Measurements from ENCODE around the gene AUNIP. TPM values are rescaled to one million over a fixed set of nuclear protein-coding genes. Genes with fewer than 3 reads are reported as not detected.

AUNIP gene
- total and polyA plus RNA-seq, 11 donors = 0.19 to 1.5 (median 0.26) TPM; not detected in 7

DNA sequence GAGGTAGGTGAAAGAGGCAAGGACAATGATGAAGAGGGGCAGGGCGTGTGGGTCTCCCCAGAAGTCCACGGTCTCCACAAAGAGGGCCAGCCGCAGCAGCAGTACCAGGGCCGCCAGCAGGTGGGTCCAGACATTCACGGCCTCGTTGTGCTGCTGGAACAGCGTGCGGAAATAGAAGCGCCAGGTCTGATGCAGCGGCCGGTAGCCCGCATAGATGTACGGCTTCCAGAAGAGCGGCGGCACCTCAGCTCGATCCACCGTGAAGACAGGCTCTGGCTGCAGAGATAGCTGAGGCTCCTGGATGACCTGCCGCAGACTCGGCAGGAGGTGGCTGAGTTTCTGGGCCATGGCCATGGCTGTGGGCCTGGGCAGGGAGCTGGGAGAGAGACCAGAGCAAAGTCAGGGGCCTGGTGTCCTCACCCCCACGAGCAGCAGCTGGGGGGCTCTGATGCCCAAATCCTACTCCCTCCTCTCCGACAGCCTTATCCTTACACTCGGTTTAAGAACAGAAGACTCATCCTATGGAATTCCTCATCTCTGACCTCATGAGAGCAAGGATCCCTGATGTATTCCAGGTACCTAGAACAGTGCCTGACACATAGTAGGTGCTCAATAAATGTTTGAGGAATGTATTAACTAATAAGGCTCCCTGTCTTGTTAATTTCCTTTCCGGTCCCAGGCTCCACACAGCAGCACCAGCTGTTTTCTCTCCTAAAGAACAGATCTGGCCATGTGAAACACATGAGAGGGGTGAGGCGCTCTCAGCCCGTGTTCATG lies 4.4 kb upstream of the AUNIP start:
- WGBS, 4 donors = 93 to 95% (median 94%) methylated on average over 25 of the region's 25 CpGs
- TF ChIP-seq, protein P1, sequence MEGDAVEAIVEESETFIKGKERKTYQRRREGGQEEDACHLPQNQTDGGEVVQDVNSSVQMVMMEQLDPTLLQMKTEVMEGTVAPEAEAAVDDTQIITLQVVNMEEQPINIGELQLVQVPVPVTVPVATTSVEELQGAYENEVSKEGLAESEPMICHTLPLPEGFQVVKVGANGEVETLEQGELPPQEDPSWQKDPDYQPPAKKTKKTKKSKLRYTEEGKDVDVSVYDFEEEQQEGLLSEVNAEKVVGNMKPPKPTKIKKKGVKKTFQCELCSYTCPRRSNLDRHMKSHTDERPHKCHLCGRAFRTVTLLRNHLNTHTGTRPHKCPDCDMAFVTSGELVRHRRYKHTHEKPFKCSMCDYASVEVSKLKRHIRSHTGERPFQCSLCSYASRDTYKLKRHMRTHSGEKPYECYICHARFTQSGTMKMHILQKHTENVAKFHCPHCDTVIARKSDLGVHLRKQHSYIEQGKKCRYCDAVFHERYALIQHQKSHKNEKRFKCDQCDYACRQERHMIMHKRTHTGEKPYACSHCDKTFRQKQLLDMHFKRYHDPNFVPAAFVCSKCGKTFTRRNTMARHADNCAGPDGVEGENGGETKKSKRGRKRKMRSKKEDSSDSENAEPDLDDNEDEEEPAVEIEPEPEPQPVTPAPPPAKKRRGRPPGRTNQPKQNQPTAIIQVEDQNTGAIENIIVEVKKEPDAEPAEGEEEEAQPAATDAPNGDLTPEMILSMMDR (IDR thresholded peaks at IDR 0.05) = no peak
- TF ChIP-seq POLR2A (IDR thresholded peaks at IDR 0.05) = no peak
- Histone ChIP-seq H3K4me3 (no peak overlapping the region), H3K4me1 (peaks cover 0 to 30% (median 6%) of the 10 kb centered on the region in 12 donors), H3K9me3 (no peaks in the 10 kb centered on the region), H3K27me3 (no peaks in the 10 kb centered on the region), H3K36me3 (peaks cover 0 to 9% (median 0%) of the 10 kb centered on the region in 9 donors), H3K27ac (no peak overlapping the region)
- no peak for DNase-seq
- ATAC-seq = no peak
- intact Hi-C loops (cut with DNase I) = no loop called here

DNA sequence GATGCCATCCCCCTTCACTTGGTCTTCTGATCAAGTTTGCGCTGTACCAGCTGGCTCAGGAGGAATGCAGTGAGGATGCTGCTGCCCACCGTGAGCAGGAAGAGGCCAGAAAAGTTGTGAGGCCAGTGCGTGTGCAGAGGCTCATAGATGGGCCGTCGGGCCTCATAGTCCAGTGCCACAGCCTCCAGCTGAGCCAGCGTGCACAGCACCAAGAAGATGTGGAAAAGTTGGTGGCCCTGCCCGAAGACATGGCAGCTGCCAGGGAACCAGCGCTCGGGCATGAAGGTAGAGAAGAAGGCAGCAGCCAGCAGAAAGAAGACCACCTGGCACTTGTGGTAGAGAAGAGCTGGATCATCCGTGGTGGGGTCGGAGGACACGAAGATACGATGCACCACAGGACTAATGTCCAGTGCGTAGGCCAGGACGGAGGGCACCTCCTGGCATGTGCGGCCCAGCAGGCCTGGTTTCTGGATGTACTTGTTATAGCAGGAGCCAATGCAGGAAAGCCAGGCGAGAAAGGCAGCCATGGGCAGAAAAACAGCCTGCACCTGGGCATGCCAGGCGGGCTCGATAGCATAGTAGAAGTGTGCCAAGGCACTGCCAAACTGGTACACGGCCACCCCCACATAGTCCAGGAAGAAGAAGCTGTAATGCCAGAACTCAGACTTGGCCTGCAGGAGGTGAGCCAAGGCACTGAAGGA lies 3.7 kb upstream of the AUNIP start:
- H3K27ac ChIP-seq = no peak overlapping the region
- intact Hi-C loops (cut with DNase I) = no loop called here

DNA sequence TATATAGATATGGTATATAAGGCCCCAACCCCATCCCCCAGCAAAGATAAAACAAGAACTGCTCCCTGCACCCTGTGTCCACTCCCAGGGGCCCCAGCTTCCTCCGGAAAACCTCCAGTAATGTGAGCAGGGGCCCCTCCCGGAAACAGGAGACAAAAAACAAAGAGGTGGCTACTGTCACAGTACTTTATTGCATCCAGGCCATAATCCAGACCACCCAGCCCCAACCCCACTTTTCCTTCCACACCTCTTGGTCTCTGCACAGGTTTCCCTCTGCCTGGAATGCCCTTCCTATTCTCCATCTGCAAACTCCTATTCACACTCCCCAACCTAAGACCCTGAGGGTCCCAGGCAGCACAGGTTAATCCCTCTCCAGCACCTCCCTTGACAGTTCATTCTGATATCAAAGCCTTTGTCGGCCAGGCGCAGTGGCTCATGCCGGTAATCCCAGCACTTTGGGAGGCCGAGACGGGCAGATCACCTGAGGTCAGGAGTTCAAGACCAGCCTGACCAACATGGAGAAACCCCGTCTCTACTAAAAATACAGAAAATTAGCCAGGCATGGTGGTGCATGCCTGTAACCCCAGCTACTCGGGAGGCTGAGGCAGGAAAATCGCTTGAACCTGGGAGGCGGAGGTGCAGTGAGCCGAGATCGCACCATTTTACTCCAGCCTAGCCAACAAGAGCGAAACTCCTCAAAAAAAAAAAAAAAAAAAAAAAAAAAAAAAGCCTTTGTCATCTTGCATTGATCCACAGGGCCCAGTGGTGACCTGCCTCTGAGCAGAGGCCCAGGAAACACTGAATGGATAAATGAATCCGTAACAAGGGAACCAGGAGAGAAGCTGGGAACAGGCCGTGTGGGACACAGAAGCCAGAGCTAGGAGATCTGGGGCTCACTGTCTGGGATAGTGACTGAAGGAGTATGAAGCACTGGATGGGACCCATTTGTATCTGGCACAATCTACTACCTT lies 2.3 kb upstream of the AUNIP start:
- no peak for TF ChIP-seq POLR2A (IDR thresholded peaks at IDR 0.05)
- TF ChIP-seq, protein P1 (IDR thresholded peaks at IDR 0.05) = no peak
- no peak for ATAC-seq
- Histone ChIP-seq H3K9me3 (no peaks in the 10 kb centered on the region), H3K27ac (peak overlapping the region in 1 of 12 donors; percentile 90), H3K27me3 (no peaks in the 10 kb centered on the region), H3K36me3 (peaks cover 0 to 9% (median 0%) of the 10 kb centered on the region in 9 donors), H3K4me3 (peak overlapping the region in 2 of 12 donors; percentile 0 to 3), H3K4me1 (peaks cover 0 to 32% (median 8%) of the 10 kb centered on the region in 12 donors)
- peak in 1 of 5 donors; percentile 51 for DNase-seq
- intact Hi-C loops (cut with DNase I) = no loop called here
- 67 to 82% (median 76%) methylated on average over 16 of the region's 16 CpGs for WGBS, 4 donors

More for the DNA sequence above, 3.7 kb upstream of the AUNIP start:
- peaks cover 0 to 32% (median 8%) of the 10 kb centered on the region in 12 donors for H3K4me1 ChIP-seq
- no peaks in the 10 kb centered on the region for H3K9me3 ChIP-seq
- no peaks in the 10 kb centered on the region for H3K27me3 ChIP-seq
- no peak for ATAC-seq
- TF ChIP-seq, protein P1 (IDR thresholded peaks at IDR 0.05) = no peak
- TF ChIP-seq POLR2A (IDR thresholded peaks at IDR 0.05) = no peak
- 94 to 96% (median 95%) methylated on average over 20 of the region's 20 CpGs for WGBS, 4 donors
- H3K4me3 ChIP-seq = no peak overlapping the region
- H3K36me3 ChIP-seq = peaks cover 0 to 9% (median 0%) of the 10 kb centered on the region in 9 donors
- no peak for DNase-seq

Measured in heart left ventricle (tissue), 16 donors.